Effector CD8-positive, alpha-beta T cell (primary cell): ENCODE results near the gene HTT.
A peak's percentile ranks its signal among the peaks of the same experiment; 100 is the strongest.

Experiments used
- DNase-seq: peaks from one replicate; lab custom pipeline; 2025; lab: John Stamatoyannopoulos, UW

HTT gene

GRCh38 chr4:3200423-3201090, 126.1 kb downstream of the HTT start:
- DNase-seq, result no peak

DNA sequence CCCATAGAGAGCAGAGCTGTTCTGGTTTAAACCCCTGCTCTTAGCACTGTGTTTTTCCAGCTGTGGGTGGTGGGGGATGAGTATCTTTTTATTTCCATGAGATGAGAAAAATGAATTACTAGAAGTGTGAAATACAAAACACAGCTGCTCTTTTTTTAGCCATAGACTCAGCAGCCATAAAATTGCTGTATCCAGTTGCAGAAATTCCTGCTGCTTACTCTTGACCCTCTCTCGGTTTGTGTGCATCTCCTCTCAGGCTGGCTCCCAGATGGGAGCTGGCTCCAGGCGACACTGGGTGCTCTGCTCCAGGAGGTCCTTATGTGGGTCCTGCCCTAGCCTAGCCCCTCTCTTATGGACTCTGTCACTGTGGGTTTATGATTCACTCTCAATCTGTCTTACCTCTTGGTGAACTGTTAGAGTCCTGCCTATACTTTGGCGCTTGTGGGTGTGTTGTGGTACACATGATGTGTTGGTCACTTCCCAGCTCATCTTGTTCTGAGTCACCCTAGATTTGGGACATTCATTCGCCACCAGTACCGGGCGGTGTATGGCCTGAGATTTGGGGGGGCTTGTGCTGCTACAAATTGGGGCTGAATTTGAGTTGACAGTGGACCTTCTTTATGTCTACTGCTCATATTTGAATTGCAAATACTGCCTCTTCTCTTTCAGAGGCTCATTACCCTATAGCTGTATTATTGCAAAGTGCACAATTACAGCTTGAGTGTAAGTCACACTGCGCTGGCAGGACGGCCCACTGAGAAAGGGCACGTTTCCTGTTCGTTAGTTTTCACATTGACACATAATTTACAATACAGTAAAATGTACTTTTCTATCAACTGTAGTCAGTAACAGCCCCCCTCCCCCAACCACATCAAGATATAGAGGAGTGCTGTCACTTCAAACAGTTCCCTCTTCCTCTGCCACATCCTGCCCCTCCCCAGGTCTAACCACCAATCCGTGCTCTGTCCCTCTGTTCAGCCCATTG, 127.5 kb downstream of the HTT start:
- DNase-seq, result peak; percentile 44

DNA sequence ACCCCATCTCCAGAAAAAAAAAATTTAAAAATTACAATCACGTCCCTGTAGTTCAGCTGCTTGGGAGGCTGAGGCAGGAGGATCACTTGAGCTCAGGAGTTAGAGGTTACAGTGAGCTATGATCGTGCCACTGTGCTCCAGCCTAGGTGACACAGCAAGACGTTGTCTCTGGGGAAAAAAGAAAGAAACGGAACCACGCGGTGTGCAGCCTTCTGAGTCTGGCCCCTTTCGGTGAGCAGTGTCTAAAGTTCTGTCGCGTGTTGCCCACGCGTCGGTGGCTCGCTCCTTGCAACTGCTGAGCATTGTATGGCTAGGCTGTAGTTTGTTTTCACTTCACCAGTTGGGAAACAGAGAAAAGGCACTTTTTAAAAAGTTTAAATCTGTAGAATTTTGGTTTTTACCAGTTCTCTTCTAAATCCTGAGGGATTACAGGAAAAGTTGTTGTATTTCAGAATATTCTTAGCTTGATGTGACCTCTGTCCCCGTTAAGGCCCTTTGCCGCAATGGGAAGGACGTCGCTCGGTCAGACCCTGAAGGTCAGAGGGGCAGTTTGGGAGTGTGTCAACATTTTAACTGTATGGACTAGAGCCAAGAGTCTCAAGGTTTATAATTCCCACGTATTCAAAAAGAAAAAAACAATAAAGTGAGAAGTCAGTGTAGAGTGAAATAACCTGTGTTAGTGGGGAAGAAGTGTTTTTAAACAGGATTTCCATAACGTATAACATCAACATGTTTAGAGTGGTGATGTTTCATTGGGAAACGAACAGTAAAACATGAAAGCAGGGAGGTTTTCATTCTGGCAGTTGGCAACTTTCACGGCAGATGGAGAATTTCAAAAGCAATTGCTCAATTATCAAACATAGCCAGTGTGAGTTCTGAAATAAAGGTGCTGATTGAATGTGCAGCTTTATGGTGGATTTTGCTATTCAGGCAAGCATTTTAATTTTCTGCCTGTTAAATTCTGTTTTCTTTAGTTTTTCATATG, 128.6 kb downstream of the HTT start:
- DNase-seq, result no peak

- no peak for DNase-seq
Observed at GRCh38 chr4:3203971-3204431, 129.5 kb downstream of the HTT start.

GRCh38 chr4:3205995-3206394, 131.5 kb downstream of the HTT start:
- no peak for DNase-seq

- DNase-seq, result no peak
Observed at GRCh38 chr4:3206439-3207100, 132.1 kb downstream of the HTT start.

GRCh38 chr4:3207531-3208037, 133.1 kb downstream of the HTT start:
- DNase-seq, result no peak

GRCh38 chr4:3208826-3209225, 134.3 kb downstream of the HTT start:
- DNase-seq, result no peak

- DNase-seq, result no peak
Observed at GRCh38 chr4:3209551-3210325, 135.3 kb downstream of the HTT start.

GRCh38 chr4:3210467-3210866, 136.0 kb downstream of the HTT start:
- DNase-seq, result no peak

DNA sequence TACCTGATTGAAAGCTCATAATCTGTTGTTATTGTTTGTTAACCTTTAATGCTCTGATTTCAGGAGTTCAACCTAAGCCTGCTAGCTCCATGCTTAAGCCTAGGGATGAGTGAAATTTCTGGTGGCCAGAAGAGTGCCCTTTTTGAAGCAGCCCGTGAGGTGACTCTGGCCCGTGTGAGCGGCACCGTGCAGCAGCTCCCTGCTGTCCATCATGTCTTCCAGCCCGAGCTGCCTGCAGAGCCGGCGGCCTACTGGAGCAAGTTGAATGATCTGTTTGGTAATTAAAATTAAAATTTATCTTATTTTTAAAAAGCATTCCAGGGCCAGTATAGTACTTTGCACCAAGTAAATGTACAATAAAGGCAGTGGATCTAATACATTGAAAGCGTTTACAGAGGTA, 137.4 kb downstream of the HTT start:
- no peak for DNase-seq

DNA sequence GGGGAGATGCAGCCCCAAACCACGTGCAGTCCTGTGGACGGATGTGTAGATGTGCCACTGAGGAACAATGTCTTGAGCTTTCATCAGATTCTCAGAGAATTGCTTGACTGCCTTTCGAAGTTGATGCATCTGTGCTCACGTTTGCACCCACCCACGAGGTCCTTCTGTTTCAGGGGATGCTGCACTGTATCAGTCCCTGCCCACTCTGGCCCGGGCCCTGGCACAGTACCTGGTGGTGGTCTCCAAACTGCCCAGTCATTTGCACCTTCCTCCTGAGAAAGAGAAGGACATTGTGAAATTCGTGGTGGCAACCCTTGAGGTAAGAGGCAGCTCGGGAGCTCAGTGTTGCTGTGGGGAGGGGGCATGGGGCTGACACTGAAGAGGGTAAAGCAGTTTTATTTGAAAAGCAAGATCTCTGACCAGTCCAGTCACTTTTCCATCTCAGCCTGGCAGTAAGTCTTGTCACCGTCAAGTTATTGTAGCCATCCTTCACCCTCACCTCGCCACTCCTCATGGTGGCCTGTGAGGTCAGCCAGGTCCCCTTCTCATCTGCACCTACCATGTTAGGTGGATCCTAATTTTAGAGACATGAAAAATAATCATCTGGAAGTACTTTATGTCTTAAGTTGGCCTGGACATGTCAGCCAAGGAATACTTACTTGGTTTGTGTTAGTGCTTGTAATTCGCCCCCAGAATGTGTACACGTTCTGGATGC, 138.1 kb downstream of the HTT start:
- no peak for DNase-seq

DNA sequence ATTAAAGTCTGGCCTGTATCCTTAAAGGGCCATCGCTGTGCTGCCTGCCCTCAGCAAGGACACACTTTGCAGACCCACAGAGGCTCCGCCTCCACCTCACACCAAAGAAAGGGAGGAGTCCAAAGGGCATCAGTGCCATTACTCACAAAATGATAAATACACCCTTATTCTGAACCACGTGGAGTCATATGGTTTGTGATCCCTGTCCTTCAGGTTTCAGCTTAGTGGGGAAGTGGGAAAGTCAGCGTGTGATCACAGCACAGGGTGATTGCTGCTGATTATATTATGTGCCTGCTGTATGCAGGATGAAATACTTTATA, 138.6 kb downstream of the HTT start:
- no peak for DNase-seq

GRCh38 chr4:3213661-3214250, 139.3 kb downstream of the HTT start:
- no peak for DNase-seq

DNA sequence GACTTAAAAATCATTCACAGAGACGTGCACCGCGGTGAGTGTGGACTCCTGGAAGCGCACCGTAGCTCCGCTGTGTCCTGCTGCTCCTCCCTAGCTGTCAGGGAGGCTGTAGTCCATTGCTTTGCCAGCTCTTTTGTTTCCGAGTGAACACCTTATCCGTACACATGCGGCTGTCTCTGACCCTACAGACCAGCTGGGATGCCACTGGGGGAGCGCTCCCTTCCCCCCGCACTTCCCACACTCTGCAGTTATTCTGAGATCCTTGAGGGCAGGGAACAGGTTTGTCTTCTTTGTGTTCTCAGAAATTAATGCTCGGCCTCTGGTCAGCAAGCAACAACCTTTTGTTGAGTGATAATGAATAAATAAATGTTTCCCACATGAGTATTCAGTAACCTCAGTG, 140.8 kb downstream of the HTT start:
- no peak for DNase-seq

- DNase-seq, result no peak
Observed at GRCh38 chr4:3215733-3216132, 141.3 kb downstream of the HTT start.

DNA sequence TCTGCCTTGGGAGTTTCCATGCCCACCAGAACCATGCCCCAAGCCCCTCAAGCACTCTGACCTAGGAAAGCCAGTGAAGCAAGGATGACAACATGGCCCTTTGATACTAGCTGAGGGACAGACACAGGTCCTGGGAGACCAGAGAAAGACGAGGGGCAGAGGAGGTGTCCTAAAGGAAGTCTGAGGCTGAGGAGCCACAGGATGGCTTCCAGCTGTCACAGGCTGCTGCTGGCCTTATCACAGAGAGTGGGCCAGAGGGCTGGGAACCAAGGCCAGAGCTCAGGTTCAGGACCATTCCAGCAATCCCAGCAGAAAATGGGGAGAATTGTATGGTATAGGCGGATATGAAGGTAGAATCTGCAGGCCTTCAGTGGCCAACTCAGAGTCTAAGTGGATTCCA, 142.8 kb downstream of the HTT start:
- no peak for DNase-seq

DNA sequence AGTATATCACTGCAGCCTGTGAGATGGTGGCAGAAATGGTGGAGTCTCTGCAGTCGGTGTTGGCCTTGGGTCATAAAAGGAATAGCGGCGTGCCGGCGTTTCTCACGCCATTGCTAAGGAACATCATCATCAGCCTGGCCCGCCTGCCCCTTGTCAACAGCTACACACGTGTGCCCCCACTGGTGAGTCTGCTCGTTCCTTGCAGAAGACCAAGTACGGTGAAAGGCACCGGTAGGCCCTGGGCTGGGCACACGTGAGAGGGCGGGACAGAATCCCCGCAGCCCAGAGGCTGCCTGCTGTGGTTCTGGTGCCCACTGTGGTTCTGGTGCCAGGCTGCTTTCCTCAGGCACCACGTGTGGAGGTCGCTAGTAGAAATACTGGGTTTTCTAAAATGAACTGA, 143.3 kb downstream of the HTT start:
- no peak for DNase-seq
